Activated T-helper 1 cell treated with Interleukin-2 at 50 U/mL for 16 hours (primary cell): ENCODE results near the gene CCL11.

ENCODE experiments used
- DNase-seq: peaks from one replicate; pipeline ENCODE4 v3.0.0-alpha.2; 2020; ENCODE audit warnings: low read depth

CCL11 gene

DNA sequence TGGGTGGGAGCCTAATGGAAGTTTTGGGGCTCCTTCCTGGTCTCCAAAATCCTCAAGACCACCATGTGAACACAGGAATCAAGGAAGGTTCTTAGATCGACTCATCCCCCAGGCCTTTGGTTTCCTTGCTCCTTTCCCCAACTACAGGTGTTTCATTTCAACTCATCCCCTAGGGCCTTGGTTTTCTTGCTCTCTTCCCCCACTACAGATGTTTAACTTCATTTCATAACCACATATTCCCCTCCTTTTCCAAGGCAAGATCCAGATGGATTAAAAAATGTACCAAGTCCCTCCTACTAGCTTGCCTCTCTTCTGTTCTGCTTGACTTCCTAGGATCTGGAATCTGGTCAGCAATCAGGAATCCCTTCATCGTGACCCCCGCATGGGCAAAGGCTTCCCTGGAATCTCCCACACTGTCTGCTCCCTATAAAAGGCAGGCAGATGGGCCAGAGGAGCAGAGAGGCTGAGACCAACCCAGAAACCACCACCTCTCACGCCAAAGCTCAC, at the start of gene CCL11:
Gene CCL11, plus strand, starts transcription at position 457 of the 507 bp plus-strand sequence. CDS start 67 bp downstream, outside the sequence.
- no peak for DNase-seq

DNA sequence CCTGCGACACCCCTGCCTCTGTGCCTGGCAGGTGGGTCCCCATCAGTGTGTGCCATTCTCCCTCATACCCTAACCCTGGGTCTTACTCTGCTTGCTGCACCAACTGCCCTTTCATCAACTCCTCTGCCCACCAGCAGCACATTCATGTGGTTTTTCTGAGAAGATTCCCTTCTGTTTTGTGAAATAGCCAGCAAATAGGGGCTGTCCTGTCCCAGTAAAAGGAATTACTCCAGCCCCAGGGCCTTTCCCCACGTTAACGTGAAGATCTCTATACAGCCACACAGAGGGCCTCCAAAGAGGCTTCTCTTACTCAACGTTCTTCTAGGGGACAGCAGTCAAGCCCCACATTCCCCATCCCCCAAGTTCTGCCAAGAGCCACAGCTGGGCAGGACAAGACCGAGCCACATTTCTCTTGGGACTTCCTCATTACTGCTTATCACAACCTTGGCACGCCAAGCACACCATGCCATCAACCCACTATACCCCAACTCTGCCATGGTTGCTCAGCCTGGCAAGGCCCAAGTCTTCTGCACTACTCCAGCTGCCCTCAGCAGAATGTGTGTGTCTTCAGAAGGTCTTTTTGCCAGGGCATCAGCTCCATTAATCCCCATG, 49.2 kb upstream of the CCL11 start:
- DNase-seq, result no peak

DNA sequence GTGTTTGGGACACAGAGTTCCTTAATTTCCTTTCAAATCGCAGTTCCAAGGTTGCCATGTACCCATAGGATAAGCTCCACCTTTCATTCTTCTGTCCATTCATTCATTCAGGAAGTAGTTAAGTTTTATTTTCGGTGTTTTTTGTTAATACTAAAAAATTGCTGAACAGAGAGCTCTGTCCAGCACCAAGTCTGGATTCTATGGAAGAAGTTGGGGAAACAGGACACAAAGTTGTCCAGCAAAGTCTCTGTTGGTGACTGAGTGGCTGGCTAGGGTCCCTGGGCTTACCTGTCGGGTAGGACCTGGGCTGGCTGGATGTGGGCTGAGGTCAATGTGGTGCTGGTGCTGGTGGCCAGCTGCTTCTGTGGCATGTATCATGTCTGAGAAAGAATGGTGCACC, 48.1 kb upstream of the CCL11 start:
- no peak for DNase-seq

DNA sequence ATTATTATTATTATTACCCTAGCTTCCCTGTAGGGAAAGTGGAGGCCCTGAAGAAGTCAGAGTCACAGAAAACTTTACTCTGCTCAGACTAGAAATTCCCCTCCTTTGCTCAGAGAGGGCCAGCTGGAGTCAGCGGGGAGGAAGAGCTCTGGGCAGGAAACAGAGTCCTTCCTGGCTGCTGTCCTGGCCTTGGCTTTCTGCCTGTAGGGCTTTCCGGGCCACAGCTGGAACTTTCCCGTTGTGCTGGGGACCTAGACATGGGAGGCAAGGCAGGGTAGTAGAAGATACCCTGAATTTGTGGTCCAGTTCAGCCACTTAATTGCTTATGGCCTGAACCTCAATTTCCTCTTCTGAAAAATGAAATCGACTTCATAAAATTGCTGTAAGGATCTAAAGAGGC, 44.5 kb upstream of the CCL11 start:
- DNase-seq, result no peak

- no peak for DNase-seq
Observed at GRCh38 chr17:34242587-34243363, 42.8 kb upstream of the CCL11 start.

GRCh38 chr17:34243364-34244320, 41.9 kb upstream of the CCL11 start:
- DNase-seq, result no peak

DNA sequence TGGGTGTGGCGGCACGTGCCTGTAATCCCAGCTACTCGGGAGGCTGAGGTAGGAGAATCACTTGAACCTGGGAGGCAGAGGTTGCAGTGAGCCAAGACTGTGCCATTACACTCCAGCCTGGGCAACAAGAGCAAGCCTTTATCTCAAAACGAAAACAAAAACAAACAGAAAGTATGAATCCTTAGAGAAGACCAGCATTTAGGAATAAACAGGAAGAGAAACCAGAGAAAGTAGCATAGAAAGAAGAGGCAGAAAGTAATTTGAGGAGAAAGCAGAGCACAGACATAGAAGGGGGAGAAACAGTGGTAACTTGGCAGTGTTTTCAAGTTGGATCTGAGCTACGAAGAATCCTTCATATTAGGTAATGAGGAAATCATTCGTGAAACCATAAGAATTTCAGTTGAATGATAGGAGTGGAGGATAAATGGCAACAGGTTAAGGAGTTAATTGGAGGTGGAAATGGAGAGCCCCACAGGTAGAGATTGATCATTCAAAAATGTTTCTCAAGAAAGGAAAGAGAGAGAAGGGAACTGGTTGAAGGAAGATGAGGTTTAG, 40.1 kb upstream of the CCL11 start:
- DNase-seq, result no peak

DNA sequence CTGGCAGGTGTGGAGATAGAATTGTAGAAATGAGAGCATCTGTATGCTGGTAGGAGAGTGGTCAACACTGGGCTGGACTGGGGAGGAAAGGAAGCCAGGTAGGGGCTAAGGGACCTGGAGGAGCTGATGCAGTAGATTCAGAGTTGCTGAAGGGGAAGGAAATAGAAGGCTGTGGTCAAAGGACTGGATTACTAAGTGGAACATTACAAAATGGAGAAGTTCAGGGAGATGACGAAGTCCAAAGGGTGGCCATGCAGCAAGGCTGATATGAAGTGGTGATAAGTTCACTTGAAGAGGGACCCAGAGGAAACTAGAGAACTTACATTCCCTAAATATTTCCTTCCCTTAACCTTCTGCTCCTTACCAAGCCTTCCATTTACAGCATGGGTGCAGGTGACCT, 39.1 kb upstream of the CCL11 start:
- DNase-seq, result no peak

GRCh38 chr17:34246881-34247280, 38.7 kb upstream of the CCL11 start:
- no peak for DNase-seq

DNA sequence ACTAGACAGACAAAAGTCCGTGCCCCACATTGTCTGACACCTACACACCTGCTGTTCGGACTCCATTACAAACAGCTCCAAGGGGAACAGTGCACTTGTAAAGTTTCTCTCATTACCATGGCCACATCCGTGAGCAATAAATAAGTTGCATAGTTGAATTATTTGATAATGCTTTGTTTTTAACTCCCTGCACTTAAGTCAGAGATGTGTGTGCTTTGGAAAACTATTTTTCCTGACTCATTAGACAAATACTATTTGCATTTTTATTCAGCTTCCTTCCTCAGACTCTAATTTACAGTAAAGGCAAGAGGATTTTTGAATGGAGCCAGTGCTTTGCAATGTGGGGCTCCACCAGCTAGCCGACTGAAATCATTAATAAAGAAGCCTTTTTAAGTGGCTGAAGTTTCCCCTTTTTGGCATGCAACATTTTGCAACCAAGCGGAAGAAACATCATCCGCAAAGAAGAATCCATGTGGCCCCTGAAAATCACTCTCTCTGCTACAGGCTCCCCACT, 37.0 kb upstream of the CCL11 start:
- DNase-seq, result no peak

DNA sequence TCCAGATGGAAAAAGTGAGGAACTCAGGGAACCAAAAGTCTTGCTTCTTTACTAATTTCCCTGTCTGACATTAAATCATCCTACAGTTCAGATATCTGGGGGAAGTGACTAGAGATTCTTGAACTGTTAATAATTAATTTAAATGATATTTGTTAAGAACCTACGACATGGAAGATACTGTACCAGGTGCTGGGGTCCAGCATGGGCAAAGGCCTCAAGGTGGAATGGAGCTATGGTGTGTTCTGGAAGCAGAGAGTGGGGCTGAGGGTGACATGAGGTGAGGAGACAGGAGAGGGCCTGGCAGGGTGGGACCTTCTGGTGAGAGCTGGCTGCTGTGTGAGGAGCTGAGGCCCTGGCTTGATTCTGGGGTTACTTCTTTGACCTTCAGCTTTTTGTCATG, 36.5 kb upstream of the CCL11 start:
- DNase-seq, result no peak

DNA sequence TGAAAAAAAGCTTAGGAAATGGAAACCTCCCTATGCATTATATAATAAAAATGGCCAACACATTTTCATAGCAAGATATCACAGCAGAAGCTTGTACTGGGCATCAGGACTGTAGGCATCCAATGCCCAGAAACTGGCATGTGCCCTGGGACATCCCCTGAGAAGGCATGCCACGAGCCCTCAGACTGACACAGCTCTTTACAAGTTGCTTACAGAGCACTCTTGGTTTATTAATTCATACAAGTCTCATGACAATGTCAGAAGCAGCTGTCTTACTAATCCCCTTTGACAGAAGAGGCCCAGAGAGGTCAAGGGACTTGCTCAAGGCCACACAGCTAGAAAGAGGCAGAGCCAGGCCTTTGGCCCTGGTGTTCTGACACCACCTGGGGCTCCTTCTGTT, 36.1 kb upstream of the CCL11 start:
- DNase-seq, result no peak

DNA sequence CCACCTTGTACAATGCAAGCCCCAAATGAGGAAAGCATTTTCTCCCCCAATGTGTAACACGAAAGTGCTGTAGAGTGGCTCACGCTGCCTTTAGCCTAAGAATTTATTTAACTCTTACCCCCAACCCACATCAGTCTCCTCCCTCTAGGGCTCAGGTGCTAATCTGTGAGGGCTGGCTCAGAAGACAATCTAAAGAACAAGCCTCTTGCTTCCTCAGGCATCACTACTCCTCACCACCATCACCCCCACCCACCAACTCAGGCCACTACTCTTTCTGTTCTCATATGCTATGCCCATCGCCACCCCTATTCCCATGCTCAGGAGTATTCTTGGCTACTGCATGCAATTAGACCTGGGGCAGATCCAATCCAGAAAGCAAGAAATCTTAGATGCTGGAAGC, 34.4 kb upstream of the CCL11 start:
- DNase-seq, result no peak

GRCh38 chr17:34252095-34252443, 33.5 kb upstream of the CCL11 start:
- no peak for DNase-seq

DNA sequence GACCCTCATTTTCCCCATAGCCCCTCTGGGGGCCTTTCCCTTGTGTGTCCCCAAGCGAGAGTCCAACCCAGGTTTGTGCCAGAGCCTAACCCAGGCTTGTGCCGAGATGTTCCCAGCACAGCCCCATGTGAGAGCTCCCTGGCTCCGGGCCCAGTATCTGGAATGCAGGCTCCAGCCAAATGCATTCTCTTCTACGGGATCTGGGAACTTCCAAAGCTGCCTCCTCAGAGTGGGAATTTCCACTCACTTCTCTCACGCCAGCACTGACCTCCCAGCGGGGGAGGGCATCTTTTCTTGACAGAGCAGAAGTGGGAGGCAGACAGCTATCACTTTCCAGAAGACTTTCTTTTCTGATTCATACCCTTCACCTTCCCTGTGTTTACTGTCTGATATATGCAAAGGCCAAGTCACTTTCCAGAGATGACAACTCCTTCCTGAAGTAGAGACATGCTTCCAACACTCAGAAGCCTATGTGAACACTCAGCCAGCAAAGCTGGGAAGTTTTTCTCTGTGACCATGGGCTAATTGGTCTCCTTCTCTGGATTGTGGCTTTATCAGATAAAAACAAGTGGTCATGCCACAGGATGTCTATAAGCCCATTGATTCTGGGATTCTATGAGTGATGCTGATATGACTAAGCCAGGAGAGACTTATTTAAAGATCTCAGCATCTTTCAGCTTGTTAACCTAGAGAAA, 33.0 kb upstream of the CCL11 start:
- no peak for DNase-seq

DNA sequence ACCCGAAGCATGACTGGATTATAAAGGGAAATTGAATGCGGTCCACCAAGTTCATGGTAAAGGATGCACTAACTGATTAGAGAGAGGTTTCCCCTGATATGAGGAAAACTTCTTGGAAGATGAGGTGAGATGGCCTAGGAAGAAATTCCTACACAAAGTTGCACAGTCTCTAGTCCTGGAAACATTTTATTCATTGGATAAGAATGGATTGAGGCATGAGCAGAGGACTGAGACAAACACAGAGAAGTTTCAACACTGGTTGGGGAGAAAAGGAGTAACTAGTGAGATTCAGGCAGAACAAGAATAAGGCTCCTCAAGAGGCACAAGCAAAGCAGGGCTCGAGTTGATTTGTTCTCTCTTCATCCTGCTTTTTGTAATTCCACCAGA, 32.4 kb upstream of the CCL11 start:
- no peak for DNase-seq

- no peak for DNase-seq
Observed at GRCh38 chr17:34254146-34254545, 31.4 kb upstream of the CCL11 start.

DNA sequence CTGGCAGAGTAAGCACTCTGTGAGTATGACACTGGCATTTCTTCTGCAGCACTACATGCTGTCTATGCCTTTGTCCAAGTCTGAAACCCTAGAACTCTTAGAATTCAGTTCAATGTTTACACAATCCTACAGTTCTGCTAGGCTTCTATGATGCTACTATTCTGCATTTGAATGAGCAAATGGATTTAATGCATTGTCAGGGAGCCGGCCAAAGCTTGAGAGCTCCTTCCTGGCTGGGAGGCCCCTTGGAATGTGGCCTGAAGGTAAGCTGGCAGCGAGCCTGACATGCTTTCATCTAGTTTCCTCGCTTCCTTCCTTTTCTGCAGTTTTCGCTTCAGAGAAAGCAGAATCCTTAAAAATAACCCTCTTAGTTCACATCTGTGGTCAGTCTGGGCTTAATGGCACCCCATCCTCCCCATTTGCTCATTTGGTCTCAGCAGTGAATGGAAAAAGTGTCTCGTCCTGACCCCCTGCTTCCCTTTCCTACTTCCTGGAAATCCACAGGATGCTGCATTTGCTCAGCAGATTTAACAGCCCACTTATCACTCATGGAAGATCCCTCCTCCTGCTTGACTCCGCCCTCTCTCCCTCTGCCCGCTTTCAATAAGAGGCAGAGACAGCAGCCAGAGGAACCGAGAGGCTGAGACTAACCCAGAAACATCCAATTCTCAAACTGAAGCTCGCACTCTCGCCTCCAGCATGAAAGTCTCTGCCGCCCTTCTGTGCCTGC, 30.7 kb upstream of the CCL11 start, which contains the start of gene CCL2:
Gene CCL2, plus strand, starts transcription at position 635 of the 730 bp plus-strand sequence. Its CDS starts 65 bp downstream, at position 700.
- DNase-seq, result no peak

- DNase-seq, result no peak
Observed at GRCh38 chr17:34255381-34255732, 30.2 kb upstream of the CCL11 start.

GRCh38 chr17:34255841-34256240, 29.7 kb upstream of the CCL11 start:
- no peak for DNase-seq
